GM12878 (cell line): ENCODE results near the gene CLASRP.

ENCODE experiments used
- CREB1 ChIP-seq: IDR thresholded peaks from 2 replicates; pipeline ENCODE4 v1.6.1; 2012; ENCODE audit warnings: low read depth, mild to moderate bottlenecking, inconsistent platforms
- IKZF2 ChIP-seq, 2 experiments: fragments of 450-650 bp; IDR thresholded peaks; 2 replicates each; pipeline ENCODE4 v1.6.1; 2017; ENCODE audit warnings: mild to moderate bottlenecking in 2 of 2, moderate library complexity in 2 of 2
- NFIC ChIP-seq: IDR thresholded peaks from 2 replicates; pipeline ENCODE4 v1.6.1; 2012; ENCODE audit warnings: low read depth, mild to moderate bottlenecking, inconsistent platforms, low read length, moderate library complexity
- POLR2A ChIP-seq: IDR thresholded peaks from 2 replicates; pipeline ENCODE4 v1.6.1; 2011; ENCODE audit warnings: low read depth, mild to moderate bottlenecking, low read length
- RAD21 ChIP-seq: IDR thresholded peaks from 2 replicates; pipeline ENCODE4 v1.6.1; 2011; ENCODE audit warnings: mild to moderate bottlenecking, low read depth, low read length, moderate library complexity; ENCODE audit not compliant: insufficient read depth

DNA sequence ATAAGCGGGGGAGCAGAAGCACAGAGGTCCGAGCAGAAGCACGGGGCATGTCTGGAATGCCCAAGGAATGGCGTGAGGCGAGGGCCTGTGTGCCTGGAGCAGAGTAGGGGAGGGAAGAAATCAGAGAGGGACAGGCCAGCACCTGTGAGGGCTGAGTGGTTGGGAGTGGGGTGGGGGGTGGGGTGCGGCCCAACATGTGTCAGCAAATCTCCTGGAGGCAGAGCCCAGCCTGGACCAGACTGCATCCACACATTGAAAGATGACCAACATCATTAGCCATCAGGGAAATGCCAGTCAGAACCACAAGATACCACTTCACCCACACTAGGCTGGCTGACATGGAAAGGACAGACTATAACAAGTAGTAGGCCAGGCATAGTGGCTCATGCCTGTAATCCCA, 11.2 kb downstream of the CLASRP start:
- TF ChIP-seq POLR2A (no peak), RAD21 (no peak), CREB1 (no peak), IKZF2 (IDR thresholded peaks at IDR 0.05) (no peak), NFIC (no peak)
